ENCODE results near the gene MAN1C1. TPM values are rescaled to one million over a fixed set of nuclear protein-coding genes. Genes with fewer than 3 reads are reported as not detected.

Gene MAN1C1
- total RNA-seq, 1 experiment from 2014 or later, result 1.2 TPM

GRCh38 chr1:25677193-25677773 lies 60.7 kb downstream of the MAN1C1 start:
- peaks cover 32% of the 10 kb centered on the region for H3K27me3 ChIP-seq (ENCODE audit: insufficient read depth, low read length)
- POLR2A ChIA-PET, result no interaction called here
- CTCF ChIA-PET, result interaction anchor here (0.6 kb wide), 1 partner anchor 158 kb away, joined by 3 read pairs; no protein-coding TSS in a partner anchor

GRCh38 chr1:25679171-25679570 lies 62.6 kb downstream of the MAN1C1 start:
- ChIA-PET RAD21 (ENCODE audit: low non-redundant PET in 1 of 2, low total read pairs in 2 of 2, uncharacterized antibody in 2 of 2, unreplicated experiment in 2 of 2) (no interaction called here), CTCF (no interaction called here), POLR2A (no interaction called here)
- H3K4me3 ChIP-seq (replicated peaks in 1 of 2; ENCODE audit: low read depth in 1 of 2, low read length in 2 of 2), result no peak overlapping the region
- TF ChIP-seq YY1 (IDR thresholded peaks at IDR 0.05; ENCODE audit: extremely low read depth, insufficient replicate concordance, low read depth, low read length) (no peak), ELF1 (IDR thresholded peaks at IDR 0.05; ENCODE audit: borderline replicate concordance, low read depth) (no peak), FOSL1 (IDR thresholded peaks at IDR 0.05; ENCODE audit: low read depth) (no peak), ZBTB33 (IDR thresholded peaks at IDR 0.05; ENCODE audit: extremely low read depth, insufficient replicate concordance, low read length) (no peak), TCF7L2 (IDR thresholded peaks at IDR 0.05; ENCODE audit: borderline replicate concordance, extremely low read depth, insufficient read depth, insufficient read length) (no peak)
- H3K9ac ChIP-seq (ENCODE audit: low read length), result no peak overlapping the region
- intact Hi-C loops (cut with micrococcal nuclease), result no loop called here
- DNase-seq (ENCODE audit: low read depth, low spot score) (no peak), ATAC-seq (no peak)
- H3K36me3 ChIP-seq (ENCODE audit: control insufficient read depth in 1 of 2, insufficient read depth in 2 of 2, low read length in 2 of 2), result no peaks in the 10 kb centered on the region
- no peak overlapping the region for H3K27ac ChIP-seq (ENCODE audit: low read depth, low read length)
- no peaks in the 10 kb centered on the region for H4K20me1 ChIP-seq (ENCODE audit: insufficient read depth)
- no peaks in the 10 kb centered on the region for H3K9me2 ChIP-seq (ENCODE audit: insufficient read depth)
- BruUV-seq (replicated peaks), result no TSS peak
- no peaks in the 10 kb centered on the region for H3K4me1 ChIP-seq (ENCODE audit: control insufficient read depth in 1 of 2, insufficient read depth in 2 of 2, low read length in 2 of 2)
- H3K27me3 ChIP-seq (ENCODE audit: insufficient read depth, low read length), result peaks cover 32% of the 10 kb centered on the region
- no peak overlapping the region for H3K4me2 ChIP-seq (ENCODE audit: low read length)
- no peak overlapping the region for H2AFZ ChIP-seq (ENCODE audit: low read depth, low read length, poor library complexity, severe bottlenecking)
- H3K9me3 ChIP-seq (ENCODE audit: control insufficient read depth in 1 of 2, insufficient read depth in 1 of 2, low read depth in 1 of 2, low read length in 2 of 2), result no peaks in the 10 kb centered on the region
- H3K79me2 ChIP-seq (ENCODE audit: insufficient read depth, low read length), result no peaks in the 10 kb centered on the region

More at GRCh38 chr1:25677193-25677773, 60.7 kb downstream of the MAN1C1 start:
- H3K79me2 ChIP-seq (ENCODE audit: insufficient read depth, low read length), result no peaks in the 10 kb centered on the region
- ATAC-seq (no peak), DNase-seq (ENCODE audit: low read depth, low spot score) (no peak)
- TF ChIP-seq CEBPB (IDR thresholded peaks at IDR 0.05; ENCODE audit: low read depth), result no peak
- RAD21 ChIA-PET (ENCODE audit: low non-redundant PET in 1 of 2, low total read pairs in 2 of 2, uncharacterized antibody in 2 of 2, unreplicated experiment in 2 of 2), result no interaction called here
- H3K9ac ChIP-seq (ENCODE audit: low read length), result no peak overlapping the region
- peaks cover 0 to 6% of the 10 kb centered on the region in 2 experiments; a peak in 1 of 4 replicates for H3K4me1 ChIP-seq (ENCODE audit: control insufficient read depth in 1 of 2, insufficient read depth in 2 of 2, low read length in 2 of 2)
- intact Hi-C loops (cut with micrococcal nuclease), result no loop called here
- no peaks in the 10 kb centered on the region for H3K36me3 ChIP-seq (ENCODE audit: control insufficient read depth in 1 of 2, insufficient read depth in 2 of 2, low read length in 2 of 2)
- H4K20me1 ChIP-seq (ENCODE audit: insufficient read depth), result no peaks in the 10 kb centered on the region
- no peaks in the 10 kb centered on the region for H3K9me2 ChIP-seq (ENCODE audit: insufficient read depth)
- no peaks in the 10 kb centered on the region for H3K9me3 ChIP-seq (ENCODE audit: control insufficient read depth in 1 of 2, insufficient read depth in 1 of 2, low read depth in 1 of 2, low read length in 2 of 2)
- no peak overlapping the region for H3K4me2 ChIP-seq (ENCODE audit: low read length)
- H2AFZ ChIP-seq (ENCODE audit: low read depth, low read length, poor library complexity, severe bottlenecking), result no peak overlapping the region
- no peak overlapping the region for H3K27ac ChIP-seq (ENCODE audit: low read depth, low read length)
- H3K4me3 ChIP-seq (replicated peaks in 1 of 2; ENCODE audit: low read depth in 1 of 2, low read length in 2 of 2), result no peak overlapping the region
- no TSS peak for BruUV-seq (replicated peaks)

Data from HCT116 (cell line).